ENCODE results near the gene TUBGCP6. TPM values are rescaled to one million over a fixed set of nuclear protein-coding genes. Genes with fewer than 3 reads are reported as not detected.

The TUBGCP6 gene
- total RNA-seq, 4 donors from 2014 or later, result 43.8 to 110 (median 73.1) TPM

- no peak for TF ChIP-seq CTCF (IDR thresholded peaks at IDR 0.05)
- TF ChIP-seq POLR2A (IDR thresholded peaks at IDR 0.05), result no peak
- TF ChIP-seq EP300 (IDR thresholded peaks at IDR 0.05; ENCODE audit: low read depth), result no peak
- no peak for TF ChIP-seq POLR2AphosphoS5 (IDR thresholded peaks at IDR 0.05)
- H3K27ac ChIP-seq, result peak overlapping the region; percentile 67 to 86 (median 76)
- DNase-seq, result no peak
- 11% methylated on average over 29 of the region's 36 CpGs; no CpG with 5 or more reads in 1 of the 2 donors for WGBS, 2 donors (ENCODE audit: low coverage in 1 of 2)
- peak overlapping the region; percentile 46 to 69 (median 62) for H3K4me3 ChIP-seq
- H3K9me3 ChIP-seq, result no peaks in the 10 kb centered on the region
- H3K36me3 ChIP-seq, result no peaks in the 10 kb centered on the region
- H3K27me3 ChIP-seq, result peaks cover 4% of the 10 kb centered on the region
- in situ Hi-C loops (cut with MboI; ENCODE audit: low pct_ligation_motif_present in 1 of 4, low pct_unique_long_range_greater_than_20kb in 1 of 4, low sequenced_read_pairs in 3 of 4) (loop anchor here in 2 of 4 donors (10.0 kb wide), 1 partner anchor 73 kb away; the partner anchor contains the start of gene DENND6B (in 2 of the 2)), intact Hi-C loops (cut with DNase I; ENCODE audit: low total_unique reads) (loop anchor here (10.0 kb wide), 1 partner anchor 223 kb away; the partner anchor contains the start of gene SBF1)
- H3K4me1 ChIP-seq, result peaks cover 14 to 31% (median 25%) of the 10 kb centered on the region in 4 donors
These were observed 6.8 kb upstream of the TUBGCP6 start for GRCh38 chr22:50251477-50252081.

- in situ Hi-C loops (cut with MboI; ENCODE audit: low pct_ligation_motif_present in 1 of 4, low pct_unique_long_range_greater_than_20kb in 1 of 4, low sequenced_read_pairs in 3 of 4), result loop anchor here in 2 of 4 donors (10.0 kb wide), 1 partner anchor 74 kb away; the partner anchor contains the start of gene DENND6B (in 2 of the 2)
- DNase-seq, result peak; percentile 91
- 2% methylated on average over 29 of the region's 81 CpGs; no CpG with 5 or more reads in 1 of the 2 donors for WGBS, 2 donors (ENCODE audit: low coverage in 1 of 2)
- intact Hi-C loops (cut with DNase I; ENCODE audit: low total_unique reads), result loop anchor here (10.0 kb wide), 1 partner anchor 224 kb away; the partner anchor contains the start of gene SBF1
- Histone ChIP-seq H3K4me3 (peak within 1 kb of the TSS; percentile 46 to 69 (median 62)), H3K9me3 (no peaks in the 10 kb centered on the region), H3K27ac (peak within 1 kb of the TSS; percentile 67 to 86 (median 76)), H3K4me1 (peaks cover 17 to 35% (median 29%) of the 10 kb centered on the region in 4 donors), H3K36me3 (no peaks in the 10 kb centered on the region), H3K27me3 (no peaks in the 10 kb centered on the region)
- TF ChIP-seq EP300 (IDR thresholded peaks at IDR 0.05; ENCODE audit: low read depth) (no peak), POLR2A (IDR thresholded peaks at IDR 0.05) (peak; percentile 58), POLR2AphosphoS5 (IDR thresholded peaks at IDR 0.05) (peak in 2 of 3 donors; percentile 52 to 66), CTCF (IDR thresholded peaks at IDR 0.05) (no peak)
These were observed 6.0 kb upstream of the TUBGCP6 start, which contains the start of gene HDAC10 for GRCh38 chr22:50250555-50251476. HDAC10 (minus strand) TSS chr22:50251265; CDS start chr22:50251032, 233 bp downstream.

GRCh38 chr22:50250249-50250554 lies 5.4 kb upstream of the TUBGCP6 start:
- Histone ChIP-seq H3K27me3 (no peaks in the 10 kb centered on the region), H3K36me3 (no peaks in the 10 kb centered on the region), H3K27ac (peak overlapping the region in 3 of 4 donors; percentile 74 to 86 (median 79)), H3K9me3 (no peaks in the 10 kb centered on the region), H3K4me3 (peak overlapping the region in 3 of 4 donors; percentile 46 to 69 (median 64)), H3K4me1 (peaks cover 22 to 41% (median 34%) of the 10 kb centered on the region in 4 donors)
- intact Hi-C loops (cut with DNase I; ENCODE audit: low total_unique reads) (loop anchor here (10.0 kb wide), 1 partner anchor 225 kb away; the partner anchor contains the start of gene SBF1), in situ Hi-C loops (cut with MboI; ENCODE audit: low pct_ligation_motif_present in 1 of 4, low pct_unique_long_range_greater_than_20kb in 1 of 4, low sequenced_read_pairs in 3 of 4) (loop anchor here in 2 of 4 donors (10.0 kb wide), 1 partner anchor 75 kb away; the partner anchor contains the start of gene DENND6B (in 2 of the 2))
- DNase-seq, result no peak
- TF ChIP-seq POLR2A (IDR thresholded peaks at IDR 0.05), result no peak
- TF ChIP-seq CTCF (IDR thresholded peaks at IDR 0.05), result no peak
- no peak for TF ChIP-seq EP300 (IDR thresholded peaks at IDR 0.05; ENCODE audit: low read depth)
- no peak for TF ChIP-seq POLR2AphosphoS5 (IDR thresholded peaks at IDR 0.05)
- WGBS, 2 donors (ENCODE audit: low coverage in 1 of 2), result 54% methylated on average over 11 of the region's 11 CpGs; no CpG with 5 or more reads in 1 of the 2 donors

Measured in transverse colon (tissue), 4 donors.